HG03064 (cell line): ENCODE data around the gene GOLGA8N.

Experiments used
- ATAC-seq: cut with Tn5 transposase; IDR thresholded peaks from one replicate; pipeline ENCODE4 v1.9.1; 2021; ENCODE audit warnings: low read depth; ENCODE audit not compliant: unreplicated experiment

The GOLGA8N gene

GRCh38 chr15:32649342-32649741 is 56.1 kb downstream of the GOLGA8N start:
- ATAC-seq = no peak

- no peak for ATAC-seq
Observed at GRCh38 chr15:32651229-32651837, 58.1 kb downstream of the GOLGA8N start.

GRCh38 chr15:32652178-32652577 is 58.9 kb downstream of the GOLGA8N start:
- no peak for ATAC-seq

GRCh38 chr15:32656091-32656490 is 62.8 kb downstream of the GOLGA8N start:
- ATAC-seq = no peak

GRCh38 chr15:32656496-32656895 is 63.2 kb downstream of the GOLGA8N start:
- ATAC-seq = no peak
